KBM-7 (cell line): ENCODE data around the gene LRRC1.
"Not testable (repeated sequence)": the region's sequence is repeated elsewhere in the genome, so short reads cannot be mapped to it uniquely, and the experiment has no call there.

Source experiments
- DNase-seq: peaks from one replicate; pipeline ENCODE4 v3.0.0-alpha.2; 2015
- in situ Hi-C: fragments of 300-500 bp; cut with MboI; formaldehyde crosslinking; loops from 2 replicates; pipeline ENCODE4 v1.14.3; 2020; ENCODE audit warnings: low sequenced_read_pairs, low pct_unique_long_range_greater_than_20kb, mixed read lengths

The LRRC1 gene

GRCh38 chr6:53786832-53787231, 8.0 kb upstream of the LRRC1 start:
- no peak for DNase-seq
- in situ Hi-C loops: no loop called here

- DNase-seq: no peak
- in situ Hi-C loops: no loop called here
Observed at GRCh38 chr6:53790886-53791285, 3.9 kb upstream of the LRRC1 start.

- in situ Hi-C loops: no loop called here
- no peak for DNase-seq
Observed at GRCh38 chr6:53792016-53792415, 2.8 kb upstream of the LRRC1 start.

GRCh38 chr6:53792973-53793317, 1.9 kb upstream of the LRRC1 start:
- in situ Hi-C loops: no loop called here
- DNase-seq: no peak

GRCh38 chr6:53793318-53794136, 1.3 kb upstream of the LRRC1 start:
- in situ Hi-C loops: no loop called here
- DNase-seq: peak; percentile 78

GRCh38 chr6:53794137-53794719, 577 bp upstream of the LRRC1 start:
- in situ Hi-C loops: no loop called here
- DNase-seq: no peak

- in situ Hi-C loops: no loop called here
- no peak for DNase-seq
Observed at GRCh38 chr6:53795340-53795701, 516 bp downstream of the LRRC1 start.

- in situ Hi-C loops: no loop called here
- peak; percentile 29 for DNase-seq
Observed at GRCh38 chr6:53795702-53796450, 1.1 kb downstream of the LRRC1 start.

- DNase-seq: no peak
- in situ Hi-C loops: no loop called here
Observed at GRCh38 chr6:53796451-53796780, 1.6 kb downstream of the LRRC1 start.

- in situ Hi-C loops: no loop called here
- DNase-seq: no peak
Observed at GRCh38 chr6:53796791-53797190, 2.0 kb downstream of the LRRC1 start.

GRCh38 chr6:53797304-53797703, 2.5 kb downstream of the LRRC1 start:
- in situ Hi-C loops: no loop called here
- no peak for DNase-seq

GRCh38 chr6:53799340-53799739, 4.5 kb downstream of the LRRC1 start:
- in situ Hi-C loops: no loop called here
- DNase-seq: no peak

- in situ Hi-C loops: no loop called here
- DNase-seq: no peak
Observed at GRCh38 chr6:53801022-53801421, 6.2 kb downstream of the LRRC1 start.

- no peak for DNase-seq
- in situ Hi-C loops: no loop called here
Observed at GRCh38 chr6:53802582-53802981, 7.8 kb downstream of the LRRC1 start.

- no peak for DNase-seq
- in situ Hi-C loops: no loop called here
Observed at GRCh38 chr6:53803081-53803860, 8.5 kb downstream of the LRRC1 start.

- in situ Hi-C loops: no loop called here
Observed at GRCh38 chr6:53805016-53805415, 10.2 kb downstream of the LRRC1 start.

GRCh38 chr6:53805725-53806124, 10.9 kb downstream of the LRRC1 start:
- DNase-seq: peak; percentile 31
- in situ Hi-C loops: no loop called here

More at GRCh38 chr6:53805016-53805415, 10.2 kb downstream of the LRRC1 start:
- no peak for DNase-seq

GRCh38 chr6:53807606-53808005, 12.8 kb downstream of the LRRC1 start:
- DNase-seq, in situ Hi-C loops: not testable (repeated sequence)

- in situ Hi-C loops: no loop called here
- DNase-seq: no peak
Observed at GRCh38 chr6:53808302-53808881, 13.6 kb downstream of the LRRC1 start.
